ENCODE measurements around the gene LDAH.

Gene LDAH

DNA sequence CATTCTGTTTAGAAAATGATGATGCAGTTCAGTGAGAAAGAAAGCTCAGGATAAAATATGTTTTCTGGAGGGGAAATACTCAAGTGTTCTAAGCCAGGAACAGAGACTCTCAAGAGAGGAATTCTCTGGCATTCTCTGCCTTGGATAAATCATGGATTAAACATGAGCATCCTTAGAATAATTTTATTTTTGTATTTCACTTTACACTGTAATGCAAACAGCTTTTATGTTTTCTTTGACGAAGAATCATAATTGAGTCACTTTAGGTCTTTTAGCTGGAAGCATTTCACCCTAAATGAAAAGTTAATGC lies 144.9 kb downstream of the LDAH start:
- no peak for DNase-seq

DNA sequence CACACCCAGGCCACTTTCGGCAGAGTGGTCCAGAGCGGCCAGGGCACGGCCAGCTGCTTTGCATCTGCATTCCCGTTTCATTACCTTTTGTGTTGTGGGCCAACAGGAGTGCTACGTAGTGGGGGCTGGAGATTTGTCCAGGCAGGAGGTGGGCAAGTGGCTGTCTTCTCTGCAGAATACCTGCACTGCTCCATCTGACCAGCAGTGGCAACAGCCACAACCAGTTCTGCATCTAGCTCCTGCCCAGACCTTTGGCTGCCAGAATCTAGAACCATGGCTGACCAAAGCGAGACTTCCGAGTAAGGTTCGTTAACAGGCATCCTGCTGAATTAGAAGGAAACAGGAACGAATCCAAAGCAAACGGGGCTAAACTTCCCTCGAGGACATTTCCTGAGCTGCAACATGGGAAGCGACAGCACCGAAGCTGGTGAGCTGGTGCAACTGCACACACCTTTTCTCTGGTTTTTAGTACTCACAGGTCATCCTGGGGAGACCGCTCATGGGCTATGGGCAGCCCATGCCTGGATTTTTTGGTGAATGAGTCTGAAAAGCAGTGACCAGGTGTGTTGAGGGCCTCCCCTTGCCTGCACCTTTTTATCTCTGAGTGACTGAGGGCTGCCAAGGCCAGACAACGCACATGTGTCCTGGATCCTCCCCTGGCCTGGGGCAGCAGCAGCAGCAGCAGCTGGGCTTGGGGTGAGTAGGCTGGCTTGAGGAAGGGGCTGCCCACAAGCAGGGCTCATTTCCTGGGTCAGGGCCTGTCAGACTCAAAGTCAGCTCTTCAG lies 145.4 kb downstream of the LDAH start:
- no peak for DNase-seq

GRCh38 chr2:20676353-20677215 lies 146.3 kb downstream of the LDAH start:
- DNase-seq: peak in 1 of 2 experiments; percentile 10

- peak; percentile 26 to 42 for DNase-seq
These were observed 147.1 kb downstream of the LDAH start for GRCh38 chr2:20675701-20676352.

DNA sequence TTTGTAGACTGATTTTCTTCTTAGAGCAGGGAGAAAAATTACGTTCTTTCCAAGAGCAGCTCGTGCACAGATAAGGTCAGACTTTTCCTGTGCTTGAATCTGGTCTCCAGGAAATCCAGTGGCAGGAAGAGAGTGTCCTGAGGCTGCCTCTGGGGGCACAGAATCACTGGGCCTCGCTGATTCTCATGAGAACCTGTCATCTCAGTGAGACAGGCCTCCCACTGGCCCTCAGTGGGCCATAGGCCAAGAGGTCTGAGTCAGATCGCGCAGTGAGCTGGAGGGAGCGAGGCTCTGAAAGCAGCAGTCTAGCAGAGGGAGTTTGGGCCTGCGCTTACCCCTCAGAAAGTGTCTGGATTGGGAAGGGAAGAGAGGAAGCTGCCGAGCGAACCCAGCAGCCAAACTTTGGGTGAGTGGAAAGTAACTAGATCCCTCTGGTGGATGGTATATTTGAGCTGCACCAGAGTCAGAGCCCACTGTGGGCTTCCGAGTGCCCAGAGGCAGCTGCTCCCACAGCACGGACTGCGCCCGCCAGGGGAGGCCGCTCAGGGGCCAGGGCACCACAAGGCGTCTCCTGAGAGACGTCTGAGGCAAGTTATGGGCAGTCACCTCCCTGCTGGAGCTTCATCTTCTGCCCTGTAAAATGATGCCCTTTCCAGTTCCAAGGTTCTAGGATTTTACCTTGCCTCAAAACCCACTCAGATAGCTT lies 147.8 kb downstream of the LDAH start:
- DNase-seq: no peak

- DNase-seq: no peak
These were observed 148.5 kb downstream of the LDAH start for GRCh38 chr2:20674309-20674965.

- no peak for DNase-seq
These were observed 149.1 kb downstream of the LDAH start for GRCh38 chr2:20673686-20674308.

DNA sequence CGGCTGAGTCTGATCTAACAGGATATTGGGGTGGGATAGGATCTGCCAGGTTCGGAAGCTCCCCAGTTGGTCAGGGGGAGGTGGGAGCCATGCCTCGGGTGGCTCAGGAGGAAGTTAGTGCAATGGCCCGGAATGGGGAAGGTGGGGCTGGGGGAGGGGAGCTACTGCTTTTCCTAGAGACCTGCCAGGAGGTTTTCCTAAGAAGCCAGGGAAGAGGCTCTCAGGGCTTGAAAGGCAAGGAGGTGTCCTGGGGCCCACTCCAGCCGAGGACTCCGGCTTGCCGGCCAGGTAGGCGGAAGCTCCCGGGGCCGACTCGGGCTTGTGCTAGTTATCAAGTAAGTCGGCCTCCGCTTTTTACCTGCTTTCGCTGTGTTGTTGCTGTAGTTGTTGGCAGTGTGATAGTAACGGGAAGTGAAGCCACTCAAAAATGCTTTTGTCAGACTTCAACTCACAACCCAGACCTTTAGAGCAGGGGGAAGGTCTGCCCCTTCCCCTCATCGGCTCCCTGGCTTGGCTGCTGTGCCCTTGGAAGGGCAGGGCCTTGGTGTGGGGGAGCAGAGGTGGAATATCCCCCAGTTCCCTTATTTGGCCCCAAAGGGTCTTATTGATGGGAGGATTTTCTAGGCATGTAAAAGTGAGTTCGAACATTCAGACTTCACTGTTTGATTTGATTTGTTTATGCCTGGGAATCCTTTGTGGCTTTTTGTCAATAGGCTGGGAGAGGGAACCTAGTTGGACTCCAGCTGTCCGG lies 150.5 kb downstream of the LDAH start:
- DNase-seq: no peak

- DNase-seq: no peak
These were observed 151.2 kb downstream of the LDAH start for GRCh38 chr2:20671736-20672080.

DNA sequence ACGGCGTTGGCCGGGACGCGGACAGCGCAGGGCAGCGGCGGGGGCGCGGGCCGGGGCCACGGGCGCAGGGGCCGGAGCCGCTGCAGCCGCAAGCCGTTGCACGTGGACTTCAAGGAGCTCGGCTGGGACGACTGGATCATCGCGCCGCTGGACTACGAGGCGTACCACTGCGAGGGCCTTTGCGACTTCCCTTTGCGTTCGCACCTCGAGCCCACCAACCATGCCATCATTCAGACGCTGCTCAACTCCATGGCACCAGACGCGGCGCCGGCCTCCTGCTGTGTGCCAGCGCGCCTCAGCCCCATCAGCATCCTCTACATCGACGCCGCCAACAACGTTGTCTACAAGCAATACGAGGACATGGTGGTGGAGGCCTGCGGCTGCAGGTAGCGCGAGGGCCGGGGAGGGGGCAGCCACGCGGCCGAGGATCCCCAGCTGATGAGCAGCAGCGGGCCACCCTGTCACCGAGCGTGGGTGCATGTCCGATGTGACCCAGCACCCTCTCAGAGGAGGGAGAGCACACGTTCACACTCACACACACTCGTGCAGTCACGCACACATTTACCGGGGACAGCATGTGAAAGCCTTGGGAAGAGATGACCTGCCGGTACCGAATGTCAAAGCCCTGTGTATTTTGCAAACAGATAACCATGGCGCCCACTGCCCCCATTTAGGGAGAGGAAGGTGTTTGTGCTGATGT lies 151.7 kb downstream of the LDAH start:
- no peak for DNase-seq

- DNase-seq: no peak
These were observed 152.4 kb downstream of the LDAH start for GRCh38 chr2:20670315-20671035.

GRCh38 chr2:20669562-20670314 lies 153.2 kb downstream of the LDAH start:
- DNase-seq: no peak

- DNase-seq: no peak
These were observed 153.9 kb downstream of the LDAH start for GRCh38 chr2:20668871-20669475.

DNA sequence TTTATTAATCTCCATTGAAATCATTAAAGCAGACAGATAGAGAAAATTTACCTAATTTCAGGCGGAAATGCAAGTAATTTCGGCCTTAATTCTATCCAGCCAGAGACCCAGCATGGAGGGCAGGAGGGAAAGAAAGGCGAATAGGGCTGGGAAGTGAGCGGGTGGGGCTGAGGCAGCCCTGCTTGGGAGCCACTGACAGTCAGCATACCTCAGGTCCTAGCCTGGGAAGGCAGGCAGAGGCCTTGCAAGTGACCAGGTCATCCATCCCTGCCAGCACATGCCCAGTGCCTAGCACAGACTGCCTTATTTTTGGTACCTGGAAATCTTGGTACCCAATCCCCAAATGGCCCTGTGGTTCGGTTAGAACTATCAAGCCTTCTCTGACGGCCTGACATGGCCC lies 154.4 kb downstream of the LDAH start:
- DNase-seq: no peak

DNA sequence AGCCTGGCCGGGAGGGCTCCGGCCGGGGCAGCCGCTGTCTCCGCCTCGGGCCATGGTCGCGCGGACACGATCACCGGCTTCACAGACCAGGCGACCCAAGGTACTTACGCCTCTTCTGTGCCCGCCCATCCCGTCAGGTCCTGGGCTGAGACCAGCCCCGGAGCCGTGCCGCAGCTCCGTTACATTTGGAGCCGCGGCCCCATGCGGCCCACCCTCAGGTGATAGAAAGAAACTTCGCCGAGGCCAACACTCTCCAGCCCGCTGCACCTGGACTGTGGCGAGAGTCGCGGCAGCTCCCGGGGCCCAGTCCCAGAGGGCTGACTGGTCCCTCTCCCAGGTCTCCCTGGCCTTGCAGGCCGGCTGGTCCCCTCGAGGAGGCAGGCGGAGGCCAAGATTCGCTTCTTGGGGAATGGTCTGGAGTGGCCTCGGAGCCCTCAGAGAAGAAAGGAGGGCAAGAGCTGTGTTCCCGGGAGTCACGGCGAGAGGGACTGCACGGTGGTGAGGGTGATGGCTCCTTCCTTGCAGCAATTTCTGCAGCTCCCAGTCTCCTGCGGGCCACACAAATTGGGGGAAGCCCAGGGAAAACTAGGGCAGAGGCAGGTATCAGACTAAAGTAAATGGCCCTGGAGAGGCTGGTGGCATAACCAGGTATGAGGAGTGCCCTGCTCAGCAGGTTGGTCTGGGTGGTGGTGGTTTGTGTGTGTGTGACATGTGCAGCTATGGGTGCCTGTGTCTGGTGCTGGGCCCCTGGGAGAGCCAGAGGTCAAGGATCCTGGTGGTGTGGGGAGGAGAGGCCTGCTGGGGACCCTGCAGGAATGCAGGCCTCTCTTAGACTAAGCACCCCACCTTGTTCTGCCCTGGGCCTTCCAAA lies 155.1 kb downstream of the LDAH start:
- DNase-seq: no peak

- no peak for DNase-seq
These were observed 155.8 kb downstream of the LDAH start for GRCh38 chr2:20667151-20667530.

GRCh38 chr2:20666304-20667150 lies 156.4 kb downstream of the LDAH start, which contains the start of gene GDF7:
Gene GDF7, plus strand, starts transcription at chr2:20667144. Its CDS starts 96 bp downstream, at chr2:20667240.
- DNase-seq: peak; percentile 14
